ENCODE measurements around the gene RACGAP1. TPM values are rescaled to one million over a fixed set of nuclear protein-coding genes. Genes with fewer than 3 reads are reported as not detected.

RACGAP1 gene, protein sequence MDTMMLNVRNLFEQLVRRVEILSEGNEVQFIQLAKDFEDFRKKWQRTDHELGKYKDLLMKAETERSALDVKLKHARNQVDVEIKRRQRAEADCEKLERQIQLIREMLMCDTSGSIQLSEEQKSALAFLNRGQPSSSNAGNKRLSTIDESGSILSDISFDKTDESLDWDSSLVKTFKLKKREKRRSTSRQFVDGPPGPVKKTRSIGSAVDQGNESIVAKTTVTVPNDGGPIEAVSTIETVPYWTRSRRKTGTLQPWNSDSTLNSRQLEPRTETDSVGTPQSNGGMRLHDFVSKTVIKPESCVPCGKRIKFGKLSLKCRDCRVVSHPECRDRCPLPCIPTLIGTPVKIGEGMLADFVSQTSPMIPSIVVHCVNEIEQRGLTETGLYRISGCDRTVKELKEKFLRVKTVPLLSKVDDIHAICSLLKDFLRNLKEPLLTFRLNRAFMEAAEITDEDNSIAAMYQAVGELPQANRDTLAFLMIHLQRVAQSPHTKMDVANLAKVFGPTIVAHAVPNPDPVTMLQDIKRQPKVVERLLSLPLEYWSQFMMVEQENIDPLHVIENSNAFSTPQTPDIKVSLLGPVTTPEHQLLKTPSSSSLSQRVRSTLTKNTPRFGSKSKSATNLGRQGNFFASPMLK
- total RNA-seq, result 10 to 100 TPM in 3 of 4 donors, 1 to 10 TPM in 1; 5.5 to 18.5 (median 15.0) TPM

- TF ChIP-seq CTCF (IDR thresholded peaks at IDR 0.05; ENCODE audit: low read depth), result no peak
Measured at GRCh38 chr12:50025187-50026059, at the start of gene RACGAP1. RACGAP1 (minus strand) TSS chr12:50025494; CDS start chr12:50016715, 8,779 bp downstream.

- no peak for TF ChIP-seq CTCF (IDR thresholded peaks at IDR 0.05; ENCODE audit: low read depth)
Measured at GRCh38 chr12:50073712-50074111, 48.4 kb upstream of the RACGAP1 start.

DNA sequence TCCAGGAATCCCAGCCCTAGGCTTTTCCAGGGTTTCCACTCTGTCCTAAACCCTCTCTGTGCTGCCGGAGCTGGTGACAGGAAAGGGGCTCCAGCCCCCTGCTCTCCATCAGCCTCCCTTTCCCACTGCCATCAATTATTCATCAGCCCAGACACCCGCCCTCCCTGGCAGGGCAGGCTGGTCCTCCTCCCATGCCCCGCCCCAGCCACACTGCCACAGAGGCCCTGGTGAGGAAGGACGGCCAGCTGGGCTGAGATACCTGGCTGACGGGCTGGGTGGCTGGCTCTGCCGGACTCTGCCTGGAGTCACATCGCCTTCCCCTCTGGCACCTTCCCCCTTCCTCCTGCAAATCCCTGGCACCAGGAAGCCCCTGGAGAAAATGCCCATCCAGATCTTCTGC, 47.9 kb upstream of the RACGAP1 start:
- no peak for TF ChIP-seq CTCF (IDR thresholded peaks at IDR 0.05; ENCODE audit: low read depth)

DNA sequence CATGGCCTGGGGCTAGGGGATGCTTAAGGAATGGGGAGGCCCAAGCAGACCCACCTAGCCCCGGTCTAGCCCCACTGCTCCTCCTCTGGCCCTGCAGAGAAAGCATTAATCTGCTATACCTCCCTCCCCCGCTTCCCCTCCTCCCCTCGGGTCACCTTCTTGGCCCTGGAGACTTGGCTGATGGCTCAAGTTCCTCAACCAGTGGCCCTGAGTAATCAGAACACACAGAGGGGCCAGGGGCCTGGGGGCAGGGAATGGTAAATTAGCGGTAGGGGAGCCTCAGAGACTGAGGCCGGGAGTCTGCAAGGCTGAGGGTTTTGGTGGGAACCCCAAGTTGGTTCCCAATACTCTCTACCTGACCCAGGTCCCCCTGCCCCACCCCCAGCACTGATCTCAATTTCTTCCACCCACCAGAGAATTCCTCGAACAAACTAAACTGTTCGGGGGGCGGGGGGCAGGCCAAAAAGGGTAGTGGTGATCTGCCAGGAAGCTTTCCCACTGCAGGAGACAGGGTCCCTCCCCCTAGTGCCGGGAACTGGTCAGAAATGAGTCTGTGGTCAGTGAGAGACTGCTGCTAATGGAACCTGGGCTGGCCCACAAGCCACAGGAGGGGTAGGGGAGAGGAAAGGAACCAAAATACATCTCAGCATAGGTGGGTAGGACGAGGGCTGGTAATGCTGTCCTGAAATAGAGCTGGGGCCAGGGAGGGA, 47.1 kb upstream of the RACGAP1 start:
- no peak for TF ChIP-seq CTCF (IDR thresholded peaks at IDR 0.05; ENCODE audit: low read depth)

- TF ChIP-seq CTCF (IDR thresholded peaks at IDR 0.05; ENCODE audit: low read depth), result no peak
Measured at GRCh38 chr12:50070314-50071060, 45.2 kb upstream of the RACGAP1 start.

- no peak for TF ChIP-seq CTCF (IDR thresholded peaks at IDR 0.05; ENCODE audit: low read depth)
Measured at GRCh38 chr12:50069539-50069938, 44.2 kb upstream of the RACGAP1 start.
